Forelimb muscle (tissue), 1 donor: ENCODE data around the gene RPL12. TPM values are rescaled to one million over a fixed set of nuclear protein-coding genes. Genes with fewer than 3 reads are reported as not detected.
"Not testable (repeated sequence)": the region's sequence is repeated elsewhere in the genome, so short reads cannot be mapped to it uniquely, and the experiment has no call there.

Experiments used
- DNase-seq: peaks from one replicate; pipeline ENCODE4 v3.0.0-alpha.2; 2013; ENCODE audit warnings: low read depth
- polyA plus RNA-seq: library from polyadenylated mRNA; unstranded; fragments of 120-200 nt; gene quantifications from one replicate; pipeline ENCODE4 v1.2.1, GENCODE V29; 2013; ENCODE audit not compliant: insufficient read length

RPL12 gene
- polyA plus RNA-seq, 1 donor: 2,771 TPM

GRCh38 chr9:127467621-127468020, 16.4 kb upstream of the RPL12 start:
- no peak for DNase-seq

- not testable (repeated sequence) for DNase-seq
Observed at GRCh38 chr9:127466407-127466917, 15.3 kb upstream of the RPL12 start.

- DNase-seq: no peak
Observed at GRCh38 chr9:127463911-127464310, 12.7 kb upstream of the RPL12 start.

GRCh38 chr9:127463382-127463781, 12.2 kb upstream of the RPL12 start:
- no peak for DNase-seq

- no peak for DNase-seq
Observed at GRCh38 chr9:127458921-127459320, 7.7 kb upstream of the RPL12 start.

- no peak for DNase-seq
Observed at GRCh38 chr9:127457191-127457878, 6.1 kb upstream of the RPL12 start.

GRCh38 chr9:127455324-127455992, 4.3 kb upstream of the RPL12 start:
- DNase-seq: no peak

GRCh38 chr9:127452691-127453090, 1.5 kb upstream of the RPL12 start:
- no peak for DNase-seq

- DNase-seq: no peak
Observed at GRCh38 chr9:127451858-127452656, 851 bp upstream of the RPL12 start.

- DNase-seq: no peak
Observed at GRCh38 chr9:127451608-127451857, 327 bp upstream of the RPL12 start.

- no peak for DNase-seq
Observed at GRCh38 chr9:127450243-127450760, 904 bp downstream of the RPL12 start.

GRCh38 chr9:127449332-127449966, 1.8 kb downstream of the RPL12 start:
- no peak for DNase-seq

- no peak for DNase-seq
Observed at GRCh38 chr9:127448112-127448805, 2.9 kb downstream of the RPL12 start.

GRCh38 chr9:127447416-127448111, 3.6 kb downstream of the RPL12 start:
- DNase-seq: no peak

GRCh38 chr9:127446713-127447415, 4.3 kb downstream of the RPL12 start:
- no peak for DNase-seq

GRCh38 chr9:127445851-127446712, 5.1 kb downstream of the RPL12 start:
- DNase-seq: no peak

- DNase-seq: no peak
Observed at GRCh38 chr9:127444921-127445850, 6.0 kb downstream of the RPL12 start.
